ENCODE data around the gene APOBEC3B.
"Not testable (repeated sequence)": the region's sequence is repeated elsewhere in the genome, so short reads cannot be mapped to it uniquely, and the experiment has no call there.

The APOBEC3B gene

GRCh38 chr22:38943201-38943600 lies 38.9 kb upstream of the APOBEC3B start:
- TF ChIP-seq CTCF (IDR thresholded peaks at IDR 0.05), result no peak

GRCh38 chr22:38943882-38944281 lies 38.3 kb upstream of the APOBEC3B start:
- peaks cover 28% of the 10 kb centered on the region for H3K27me3 Mint-ChIP-seq (ENCODE audit: low read depth, poor library complexity)
- DNase-seq, result no peak
- no peaks in the 10 kb centered on the region for H3K36me3 Mint-ChIP-seq (ENCODE audit: low read depth)
- TF ChIP-seq CTCF (IDR thresholded peaks at IDR 0.05), result no peak
- H3K4me1 Mint-ChIP-seq, result peaks cover 61% of the 10 kb centered on the region
- no peak overlapping the region for H3K27ac Mint-ChIP-seq
- H3K9me3 Mint-ChIP-seq, result no peaks in the 10 kb centered on the region
- H3K4me3 Mint-ChIP-seq, result no peak overlapping the region

More at GRCh38 chr22:38943201-38943600, 38.9 kb upstream of the APOBEC3B start:
- H3K9me3 Mint-ChIP-seq, result no peaks in the 10 kb centered on the region
- H3K27ac Mint-ChIP-seq, result peak overlapping the region; percentile 20
- H3K4me3 Mint-ChIP-seq, result no peak overlapping the region
- peaks cover 32% of the 10 kb centered on the region for H3K27me3 Mint-ChIP-seq (ENCODE audit: low read depth, poor library complexity)
- DNase-seq, result no peak
- H3K4me1 Mint-ChIP-seq, result peaks cover 65% of the 10 kb centered on the region
- H3K36me3 Mint-ChIP-seq (ENCODE audit: low read depth), result no peaks in the 10 kb centered on the region

- H3K4me1 Mint-ChIP-seq, result peaks cover 62% of the 10 kb centered on the region
- peaks cover 25% of the 10 kb centered on the region for H3K27me3 Mint-ChIP-seq (ENCODE audit: low read depth, poor library complexity)
- no peaks in the 10 kb centered on the region for H3K36me3 Mint-ChIP-seq (ENCODE audit: low read depth)
- TF ChIP-seq CTCF (IDR thresholded peaks at IDR 0.05), result no peak
- DNase-seq, result no peak
- H3K27ac Mint-ChIP-seq, result no peak overlapping the region
- no peak overlapping the region for H3K4me3 Mint-ChIP-seq
- H3K9me3 Mint-ChIP-seq, result no peaks in the 10 kb centered on the region
Observed at GRCh38 chr22:38944653-38945052, 37.5 kb upstream of the APOBEC3B start.

- not testable (repeated sequence) for H3K4me3 Mint-ChIP-seq; H3K36me3 Mint-ChIP-seq (ENCODE audit: low read depth); DNase-seq; H3K9me3 Mint-ChIP-seq
- Mint-ChIP-seq H3K27ac (peak overlapping the region; percentile 30), H3K27me3 (ENCODE audit: low read depth, poor library complexity) (peaks cover 25% of the 10 kb centered on the region), H3K4me1 (peaks cover 73% of the 10 kb centered on the region)
Observed at GRCh38 chr22:38945706-38946338, 36.3 kb upstream of the APOBEC3B start.

- Mint-ChIP-seq H3K4me3 (no peak overlapping the region), H3K9me3 (no peaks in the 10 kb centered on the region), H3K27me3 (ENCODE audit: low read depth, poor library complexity) (peaks cover 19% of the 10 kb centered on the region), H3K4me1 (peaks cover 68% of the 10 kb centered on the region), H3K36me3 (ENCODE audit: low read depth) (no peaks in the 10 kb centered on the region), H3K27ac (peak overlapping the region; percentile 32)
- TF ChIP-seq CTCF (IDR thresholded peaks at IDR 0.05), result no peak
- no peak for DNase-seq
Observed at GRCh38 chr22:38946771-38947170, 35.4 kb upstream of the APOBEC3B start.

- Mint-ChIP-seq H3K4me3 (no peak overlapping the region), H3K36me3 (ENCODE audit: low read depth) (no peaks in the 10 kb centered on the region), H3K27ac (peak overlapping the region; percentile 32), H3K9me3 (no peaks in the 10 kb centered on the region), H3K27me3 (ENCODE audit: low read depth, poor library complexity) (peaks cover 16% of the 10 kb centered on the region), H3K4me1 (peaks cover 64% of the 10 kb centered on the region)
- no peak for DNase-seq
- no peak for TF ChIP-seq CTCF (IDR thresholded peaks at IDR 0.05)
Observed at GRCh38 chr22:38947321-38948140, 34.6 kb upstream of the APOBEC3B start.

Data from nephron progenitor cell (in vitro differentiated cells).